HG02938 (cell line): ENCODE measurements around the gene MUCL3.
A peak's percentile ranks its signal among the peaks of the same experiment; 100 is the strongest.
"Not testable (repeated sequence)": the region's sequence is repeated elsewhere in the genome, so short reads cannot be mapped to it uniquely, and the experiment has no call there.

Experiments
- ATAC-seq: cut with Tn5 transposase; IDR thresholded peaks from one replicate; pipeline ENCODE4 v1.9.1; 2021; ENCODE audit warnings: mild to moderate bottlenecking, moderate library complexity; ENCODE audit not compliant: unreplicated experiment

Gene MUCL3

DNA sequence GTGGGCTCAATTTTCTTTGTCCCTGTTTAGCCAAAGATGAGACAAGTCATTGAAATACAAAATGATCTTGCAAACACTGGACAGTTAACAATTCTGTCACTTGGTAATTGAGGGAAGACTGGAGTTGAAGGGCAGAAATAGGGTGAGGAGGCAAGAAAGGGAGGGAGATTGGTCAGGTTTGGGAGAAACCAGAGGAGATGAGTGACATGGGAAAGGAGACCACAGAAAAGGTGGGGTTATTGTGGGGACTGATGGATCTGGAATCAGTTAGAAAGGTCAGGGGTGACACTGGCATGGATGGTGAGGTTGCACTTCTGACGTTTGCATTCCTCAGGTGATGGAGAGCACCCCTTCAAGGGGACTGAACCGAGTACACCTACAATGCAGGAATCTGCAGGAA, 32.1 kb upstream of the MUCL3 start:
- no peak for ATAC-seq

- not testable (repeated sequence) for ATAC-seq
Observed at GRCh38 chr6:30910473-30910872, 30.3 kb upstream of the MUCL3 start.

- ATAC-seq = no peak
Observed at GRCh38 chr6:30912746-30913520, 27.8 kb upstream of the MUCL3 start.

- ATAC-seq = no peak
Observed at GRCh38 chr6:30913721-30914075, 27.1 kb upstream of the MUCL3 start.

GRCh38 chr6:30914076-30914853, 26.5 kb upstream of the MUCL3 start, which contains the start of gene VARS2:
Gene VARS2 (plus strand): TSS chr6:30914238. CDS start chr6:30914837, 599 bp downstream.
- ATAC-seq = peak; percentile 66

DNA sequence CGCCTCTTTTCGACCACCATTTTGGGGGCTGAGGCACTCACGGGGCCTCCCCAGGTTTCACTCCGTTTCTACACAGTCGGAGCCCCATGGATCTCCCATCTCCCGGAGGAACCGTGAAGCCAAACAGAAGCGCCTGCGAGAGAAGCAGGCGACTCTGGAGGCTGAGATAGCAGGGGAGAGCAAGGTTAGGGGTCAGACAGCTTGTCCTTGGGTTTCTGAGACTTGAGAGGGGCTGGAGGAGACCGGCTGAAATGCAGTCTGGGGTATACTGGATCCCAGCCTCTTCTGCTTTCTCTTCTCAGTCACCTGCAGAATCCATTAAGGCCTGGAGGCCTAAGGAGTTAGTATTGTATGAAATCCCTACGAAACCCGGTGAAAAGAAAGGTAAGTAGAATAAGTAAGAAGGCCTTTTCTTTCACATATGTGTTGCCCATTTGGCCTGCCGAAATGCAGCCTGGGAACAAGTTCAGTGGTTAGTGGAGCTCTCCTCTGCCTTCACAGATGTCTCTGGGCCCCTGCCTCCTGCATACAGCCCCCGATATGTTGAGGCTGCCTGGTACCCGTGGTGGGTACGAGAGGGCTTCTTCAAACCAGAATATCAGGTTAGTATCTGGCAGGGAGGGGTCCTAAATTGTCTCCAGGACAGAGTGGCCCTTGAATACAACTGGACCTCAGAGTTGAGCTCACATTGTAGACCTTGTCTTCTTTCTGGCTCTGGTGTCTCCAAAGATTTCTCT, 25.8 kb upstream of the MUCL3 start:
- ATAC-seq = no peak

- ATAC-seq = no peak
Observed at GRCh38 chr6:30915591-30915946, 25.2 kb upstream of the MUCL3 start.

- no peak for ATAC-seq
Observed at GRCh38 chr6:30917041-30917440, 23.7 kb upstream of the MUCL3 start.

GRCh38 chr6:30917487-30917886, 23.3 kb upstream of the MUCL3 start:
- no peak for ATAC-seq

DNA sequence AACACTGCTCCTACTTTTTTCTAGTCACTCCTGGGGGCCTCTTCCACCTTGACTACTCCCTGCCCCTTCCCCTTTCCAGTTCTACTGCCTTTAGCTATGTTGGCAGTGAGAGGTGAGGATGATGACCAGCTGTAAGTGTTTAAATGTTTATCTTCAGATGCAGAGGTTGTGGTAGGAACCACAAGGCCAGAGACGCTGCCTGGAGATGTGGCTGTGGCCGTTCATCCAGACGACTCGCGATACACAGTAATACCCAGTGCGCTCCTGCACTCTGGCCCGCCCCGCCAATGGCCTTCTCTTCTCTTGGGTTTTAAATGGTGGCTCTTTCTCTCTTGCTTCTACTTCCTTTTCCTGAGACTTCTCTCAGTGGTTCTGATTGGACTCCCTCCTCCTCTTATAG, 22.1 kb upstream of the MUCL3 start:
- ATAC-seq = no peak

DNA sequence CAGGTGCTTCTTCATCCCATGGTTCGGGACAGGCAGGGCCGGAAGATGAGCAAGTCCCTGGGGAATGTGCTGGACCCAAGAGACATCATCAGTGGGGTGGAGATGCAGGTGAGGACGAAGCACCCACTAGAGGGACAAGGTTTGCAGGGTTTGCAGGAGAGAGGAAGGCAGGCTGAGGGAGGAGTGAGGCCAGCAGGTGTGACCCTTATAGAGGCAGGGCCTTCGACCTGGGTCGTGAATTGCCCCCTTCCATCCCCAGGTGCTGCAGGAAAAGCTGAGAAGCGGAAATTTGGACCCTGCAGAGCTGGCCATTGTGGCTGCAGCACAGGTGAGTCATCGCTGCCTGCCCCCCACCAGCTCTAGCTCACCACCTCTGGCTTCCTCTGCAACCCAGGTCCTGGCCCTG, 18.3 kb upstream of the MUCL3 start:
- no peak for ATAC-seq

- not testable (repeated sequence) for ATAC-seq
Observed at GRCh38 chr6:30924040-30924627, 16.6 kb upstream of the MUCL3 start.

GRCh38 chr6:30926644-30927043, 14.1 kb upstream of the MUCL3 start:
- ATAC-seq = no peak

DNA sequence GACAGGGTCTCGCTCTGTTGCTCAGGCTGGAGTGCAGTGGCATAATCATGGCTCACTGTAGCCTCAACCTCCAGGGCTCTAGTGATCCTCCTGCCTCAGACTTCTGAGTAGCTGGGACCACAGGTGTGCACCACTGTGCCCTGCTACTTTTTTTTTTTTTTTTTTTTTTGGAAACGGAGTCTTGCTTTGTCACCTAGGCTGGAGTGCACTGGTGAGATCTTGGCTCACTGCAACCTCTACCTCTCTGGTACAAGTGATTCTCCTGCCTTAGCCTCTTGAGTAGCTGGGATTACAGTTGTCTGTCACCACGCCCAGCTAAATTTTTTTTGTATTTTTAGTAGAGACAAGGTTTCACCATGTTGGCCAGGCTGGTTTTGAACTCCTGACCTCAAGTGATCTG, 13.7 kb upstream of the MUCL3 start:
- not testable (repeated sequence) for ATAC-seq

DNA sequence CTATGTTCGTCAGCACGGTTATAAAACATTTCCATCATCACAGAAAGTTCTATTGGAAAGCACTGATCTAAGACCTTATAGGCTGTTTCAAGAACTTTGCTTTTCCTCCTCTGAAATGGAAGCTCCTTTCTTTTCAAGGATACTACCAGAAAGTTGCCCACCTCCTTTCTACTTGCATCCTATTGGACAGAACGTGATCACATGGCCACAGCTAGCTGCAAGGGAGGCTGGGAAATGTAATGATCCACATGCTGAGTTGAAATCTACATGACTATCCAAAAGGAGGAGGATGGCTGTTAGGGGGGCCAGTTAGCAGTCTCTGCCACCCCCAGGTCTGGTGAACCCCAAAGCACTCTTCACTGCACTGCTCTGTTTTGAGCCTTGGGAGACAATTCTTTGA, 12.1 kb upstream of the MUCL3 start:
- no peak for ATAC-seq

GRCh38 chr6:30930506-30930905, 10.3 kb upstream of the MUCL3 start:
- ATAC-seq = no peak

DNA sequence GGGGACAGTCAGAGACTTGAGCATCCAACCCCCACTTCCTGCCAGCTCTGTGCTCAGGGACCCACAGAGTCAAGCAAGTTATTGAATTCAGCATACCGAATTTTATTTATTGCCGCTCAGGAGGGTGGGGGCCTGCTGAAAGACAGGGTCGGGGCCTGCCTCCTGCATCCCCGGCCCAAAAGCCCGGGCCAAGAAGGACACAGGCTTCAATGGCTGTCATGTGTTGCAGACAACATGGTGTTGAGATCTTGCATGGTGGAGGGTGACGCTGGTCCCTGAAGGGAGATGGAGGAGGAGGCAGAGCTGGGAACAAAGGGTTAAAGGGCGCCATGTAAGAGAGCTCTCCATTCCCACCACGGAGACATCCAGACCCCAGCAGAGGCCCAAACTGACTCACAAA, 9.5 kb upstream of the MUCL3 start:
- ATAC-seq = no peak

DNA sequence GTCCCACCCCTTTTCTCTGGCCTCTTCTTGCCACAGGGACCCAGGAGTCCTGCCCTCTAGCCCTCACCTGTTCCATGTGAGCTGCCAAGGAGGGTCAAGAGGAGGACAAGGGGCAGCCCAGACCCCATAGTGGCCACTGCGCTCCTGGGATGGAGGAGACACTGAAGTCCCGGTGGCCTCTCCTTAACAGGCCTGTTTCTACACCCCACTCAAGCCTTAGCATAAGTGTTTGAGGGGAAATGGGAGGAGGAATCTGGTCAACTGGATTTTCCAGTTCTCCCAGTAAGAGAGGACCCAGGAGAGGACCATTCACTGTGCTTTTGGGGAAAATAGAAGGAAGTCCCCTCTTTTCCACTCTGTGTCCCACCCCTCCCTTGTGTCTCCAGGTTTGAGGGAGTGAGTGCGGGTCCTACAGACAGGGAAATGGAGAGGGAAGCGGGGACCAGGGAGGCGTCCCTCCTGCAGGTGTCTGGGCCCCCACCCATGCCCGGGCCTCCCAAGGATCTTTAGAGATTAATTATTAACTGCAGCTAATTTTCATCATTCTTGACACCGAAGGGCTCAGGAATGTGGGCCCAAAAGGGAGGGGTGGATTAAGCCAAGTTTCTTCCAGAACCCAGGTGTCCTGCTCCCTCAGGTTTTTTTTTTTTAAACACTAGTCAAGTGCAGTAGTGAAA, 8.7 kb upstream of the MUCL3 start, which contains the start of gene SFTA2:
Gene SFTA2, minus strand, starts transcription at position 202 of the 677 bp plus-strand sequence. Its CDS starts 74 bp downstream, at position 128.
- no peak for ATAC-seq

DNA sequence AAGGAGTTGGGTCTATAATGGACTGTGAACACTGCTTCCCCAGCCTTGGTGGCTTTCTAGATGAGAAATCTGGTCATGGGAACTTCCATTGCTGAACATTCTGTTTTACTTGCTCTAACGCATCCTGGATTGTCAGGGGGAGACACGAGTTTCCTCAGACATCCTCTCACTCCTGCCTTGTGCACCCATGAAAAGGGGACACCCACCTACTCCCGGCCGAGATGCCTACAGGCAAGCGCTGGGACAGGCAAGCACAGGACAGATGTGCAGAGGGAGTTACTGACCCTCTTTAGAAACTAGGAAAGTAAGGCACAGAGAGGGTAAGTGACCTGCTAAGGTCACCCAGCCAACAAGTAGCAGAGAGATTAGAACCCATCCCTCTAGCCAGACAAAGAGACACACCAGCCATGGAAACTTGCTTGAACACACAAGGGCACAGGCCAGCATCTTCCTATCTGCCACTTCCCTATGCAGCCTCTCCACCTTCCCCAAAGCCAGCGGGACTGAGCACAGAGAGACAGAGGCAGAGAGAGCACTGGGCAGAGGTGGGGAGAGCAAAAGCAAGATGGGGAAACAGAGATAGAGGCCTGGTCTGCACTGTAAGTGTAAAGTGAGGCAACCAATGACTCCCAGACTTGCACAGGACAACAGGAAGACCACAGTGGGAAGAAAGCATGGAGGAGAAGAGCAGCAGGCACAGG, 8.0 kb upstream of the MUCL3 start:
- no peak for ATAC-seq

DNA sequence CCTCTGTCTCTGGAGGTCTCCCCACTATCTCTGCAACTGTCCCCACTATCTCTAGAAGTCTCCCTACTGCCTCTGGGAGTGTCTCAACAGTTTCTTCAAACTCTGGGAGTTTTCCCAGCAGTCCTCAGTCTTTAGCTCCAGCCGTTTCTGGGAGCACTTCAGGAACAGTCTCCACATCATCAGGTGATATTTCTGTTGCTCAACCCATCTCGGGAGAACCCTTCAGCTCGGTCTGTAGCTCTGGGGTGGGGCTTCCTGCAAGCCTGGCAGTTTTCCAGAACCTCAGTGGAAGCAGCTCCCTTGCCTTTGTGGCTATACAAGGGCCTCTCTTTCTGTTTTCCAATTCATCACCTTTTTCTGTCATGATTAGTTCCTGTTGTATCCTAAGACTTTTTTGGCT, 5.8 kb upstream of the MUCL3 start:
- no peak for ATAC-seq
